Measurements from ENCODE around the gene DENND5B.

DENND5B gene

DNA sequence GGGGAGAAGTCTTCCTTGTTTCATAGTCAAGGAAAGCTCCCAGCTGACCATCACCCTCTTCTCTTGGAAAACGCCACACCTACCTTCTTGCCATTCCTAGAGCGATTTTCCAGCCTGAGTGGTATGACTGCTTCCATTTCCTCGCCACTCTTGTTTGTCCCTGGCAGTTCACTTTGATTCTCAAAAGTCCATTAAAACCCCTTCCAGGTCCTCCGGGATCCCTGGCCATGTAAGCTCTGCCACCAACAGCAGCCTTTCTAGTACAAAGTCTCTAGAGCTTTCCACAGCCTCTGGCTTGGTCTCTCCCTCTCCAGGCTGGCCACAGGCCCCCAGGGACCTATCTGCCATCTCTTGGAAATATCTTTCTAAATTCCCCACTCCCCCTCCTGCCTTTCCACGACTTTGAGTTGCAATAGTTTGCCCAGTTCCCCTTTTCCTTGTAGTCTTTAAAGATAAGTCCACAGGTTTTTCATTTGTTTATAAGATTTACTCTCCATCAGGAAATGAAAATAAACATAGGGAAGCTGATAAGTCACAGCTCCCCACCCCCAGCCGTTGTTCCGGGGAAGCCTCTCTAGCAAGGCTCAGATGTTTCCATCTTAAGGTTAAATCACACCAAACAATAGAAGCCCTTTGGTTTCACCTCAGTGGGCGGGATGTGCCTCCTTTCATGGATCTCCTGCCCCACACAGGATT, 222.1 kb downstream of the DENND5B start:
- peak; percentile 71 for DNase-seq

DNA sequence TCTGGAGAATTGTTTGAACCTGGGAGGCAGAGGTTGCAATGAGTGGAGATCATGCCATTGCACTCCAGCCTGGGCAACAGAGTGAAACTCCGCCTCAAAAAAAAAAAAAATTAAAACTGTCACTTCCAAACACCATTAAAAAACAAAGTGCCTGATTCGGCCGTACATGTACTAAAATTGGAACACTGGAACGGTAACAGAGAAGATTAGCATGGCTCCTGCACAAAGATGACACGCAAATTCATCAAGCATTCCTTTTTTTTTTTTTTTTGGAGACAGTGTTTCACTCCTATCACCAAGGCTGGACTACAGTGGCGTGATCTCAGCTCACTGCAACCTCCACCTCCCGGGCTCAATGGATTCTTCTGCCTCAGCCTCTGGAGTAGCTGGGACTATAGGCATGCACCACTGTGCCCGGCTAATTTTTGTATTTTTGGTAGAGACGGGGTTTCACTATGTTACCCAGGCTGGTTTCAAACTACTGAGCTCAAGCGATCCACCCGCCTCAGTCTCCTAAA, 224.8 kb downstream of the DENND5B start:
- no peak for DNase-seq

DNA sequence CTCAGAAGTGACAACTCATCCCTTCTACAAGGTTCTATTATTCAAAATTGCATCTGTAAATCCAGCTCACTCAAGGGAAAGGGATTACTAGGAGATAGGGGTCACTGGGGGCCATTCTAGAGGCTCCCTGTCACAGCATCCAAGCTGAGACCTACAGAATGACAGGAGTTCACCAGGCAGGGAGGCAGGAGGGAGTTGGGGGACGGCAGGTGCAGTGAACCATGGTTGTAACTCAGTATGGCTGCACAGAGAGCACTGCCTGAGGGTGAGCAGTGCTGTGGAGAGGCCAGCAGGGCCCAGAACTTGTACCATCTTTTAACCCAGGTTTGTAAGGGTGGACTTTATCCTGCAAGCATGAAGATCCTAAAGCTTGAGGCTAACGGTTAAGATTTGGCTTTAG, 227.1 kb downstream of the DENND5B start:
- no peak for DNase-seq

DNA sequence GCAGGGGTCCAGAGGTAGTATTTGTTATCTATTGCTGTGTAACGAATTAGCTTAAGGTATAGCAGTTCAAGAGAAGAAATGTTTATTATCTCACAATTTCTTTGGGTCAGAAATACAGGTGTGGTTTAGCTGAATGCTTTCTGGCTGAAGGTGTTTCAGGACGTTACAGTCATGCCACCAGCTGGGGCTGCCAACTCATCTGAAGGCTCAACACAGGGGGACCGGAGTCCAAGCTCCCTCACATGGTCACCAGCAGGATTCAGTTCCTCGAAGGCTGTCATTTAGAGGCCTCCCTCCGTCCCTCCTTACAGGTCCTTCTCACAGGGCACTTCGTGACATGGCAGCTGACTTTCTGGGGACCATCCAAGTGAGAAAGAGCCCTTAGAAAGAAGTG, 227.5 kb downstream of the DENND5B start:
- DNase-seq: no peak

DNA sequence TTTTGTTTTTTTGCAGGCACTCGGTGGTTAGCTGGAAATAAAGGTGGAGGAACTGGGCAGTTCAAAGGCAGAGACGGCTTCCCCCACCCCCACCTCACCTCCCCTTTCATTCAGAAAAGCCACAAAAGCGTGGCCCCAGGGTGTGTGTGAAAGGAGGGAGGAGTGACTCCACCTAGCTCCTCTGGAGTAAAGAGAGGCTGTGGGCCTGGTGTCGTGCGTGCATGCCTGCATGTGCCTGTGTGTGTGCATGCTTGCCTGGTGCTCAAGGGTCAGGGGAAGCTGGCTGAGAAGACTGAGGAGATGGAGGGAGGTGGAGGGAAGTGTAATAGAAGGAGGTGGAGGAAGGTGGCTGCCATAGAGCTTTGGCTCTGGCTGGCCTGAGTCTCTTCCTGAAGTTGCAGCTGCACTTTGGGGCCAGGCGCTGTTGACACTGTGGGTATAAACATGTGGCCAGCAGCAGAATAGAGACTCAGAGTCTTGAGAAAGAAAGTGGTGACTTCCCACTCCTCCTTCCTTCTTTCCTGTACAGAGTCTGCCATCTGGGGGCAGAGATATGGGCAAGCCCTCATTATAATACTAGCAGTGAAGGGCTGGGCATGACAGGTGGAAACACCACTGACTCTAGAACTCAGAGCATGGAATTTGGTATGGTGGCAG, 228.0 kb downstream of the DENND5B start:
- DNase-seq: peak; percentile 97

DNA sequence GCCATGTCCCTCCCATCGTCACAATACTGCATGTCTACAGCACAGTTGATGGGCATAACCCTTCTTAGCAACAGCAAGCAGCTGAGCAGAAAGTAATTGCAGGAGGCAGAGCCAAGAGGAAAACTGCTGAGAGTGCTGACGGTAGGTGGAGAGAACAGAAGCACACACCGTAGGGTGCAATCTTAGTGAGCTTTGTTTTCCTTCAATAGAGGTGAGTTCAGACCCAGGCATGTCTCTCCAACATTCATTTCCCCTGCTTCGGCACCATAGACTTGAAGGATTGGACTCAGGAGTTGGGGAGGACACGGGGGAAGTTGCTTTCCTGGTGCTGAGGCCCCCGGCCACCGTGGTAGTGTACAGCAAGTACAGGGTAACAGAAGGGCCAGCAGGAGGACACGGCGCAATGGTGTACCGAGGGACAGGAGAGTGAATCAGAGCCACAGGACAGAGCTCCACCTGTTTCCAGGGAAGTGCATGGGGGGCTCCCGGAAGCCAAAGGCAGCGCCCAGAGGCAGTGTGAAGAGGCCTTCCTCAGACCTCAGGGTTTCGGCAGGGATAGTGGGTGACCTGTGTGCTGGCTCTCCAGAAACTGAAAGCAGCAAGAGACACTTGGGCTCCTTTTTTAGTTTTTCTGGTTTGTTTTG, 228.7 kb downstream of the DENND5B start:
- peak; percentile 89 for DNase-seq

DNA sequence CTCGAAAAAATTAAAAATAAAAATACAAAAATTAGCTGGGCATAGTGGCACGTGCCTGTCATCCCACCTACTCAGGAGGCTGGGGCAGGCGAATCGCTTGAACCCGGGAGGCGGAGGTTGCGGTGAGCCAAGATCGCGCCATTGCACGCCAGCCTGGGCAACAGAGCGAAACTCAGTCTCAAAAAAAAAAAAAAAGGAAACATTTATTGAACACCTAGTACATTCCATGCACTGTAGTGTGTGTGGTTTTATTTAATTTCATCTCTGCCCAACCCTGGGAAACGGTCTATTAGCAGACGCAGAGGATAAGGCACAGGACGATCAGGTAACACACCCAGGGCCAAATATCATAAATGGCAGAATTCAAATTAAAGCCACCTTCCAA, 229.2 kb downstream of the DENND5B start:
- DNase-seq: no peak

DNA sequence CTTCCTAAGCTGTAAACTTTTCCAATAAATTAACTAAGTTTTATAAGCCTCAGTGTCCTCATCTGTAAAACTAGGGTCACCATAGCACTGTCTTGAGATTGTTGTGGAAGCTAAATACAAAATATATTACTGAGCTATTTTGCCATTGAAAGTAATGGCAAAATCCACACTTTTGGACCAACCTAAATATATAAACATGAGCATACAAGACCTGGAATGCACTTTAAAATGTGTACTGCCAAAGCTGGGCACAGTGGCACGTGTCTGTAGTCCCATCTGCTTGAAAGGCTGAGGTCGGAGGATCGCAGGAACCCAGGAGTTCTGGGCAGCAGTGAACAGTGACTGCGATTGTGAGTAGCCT, 235.2 kb downstream of the DENND5B start:
- DNase-seq: no peak

DNA sequence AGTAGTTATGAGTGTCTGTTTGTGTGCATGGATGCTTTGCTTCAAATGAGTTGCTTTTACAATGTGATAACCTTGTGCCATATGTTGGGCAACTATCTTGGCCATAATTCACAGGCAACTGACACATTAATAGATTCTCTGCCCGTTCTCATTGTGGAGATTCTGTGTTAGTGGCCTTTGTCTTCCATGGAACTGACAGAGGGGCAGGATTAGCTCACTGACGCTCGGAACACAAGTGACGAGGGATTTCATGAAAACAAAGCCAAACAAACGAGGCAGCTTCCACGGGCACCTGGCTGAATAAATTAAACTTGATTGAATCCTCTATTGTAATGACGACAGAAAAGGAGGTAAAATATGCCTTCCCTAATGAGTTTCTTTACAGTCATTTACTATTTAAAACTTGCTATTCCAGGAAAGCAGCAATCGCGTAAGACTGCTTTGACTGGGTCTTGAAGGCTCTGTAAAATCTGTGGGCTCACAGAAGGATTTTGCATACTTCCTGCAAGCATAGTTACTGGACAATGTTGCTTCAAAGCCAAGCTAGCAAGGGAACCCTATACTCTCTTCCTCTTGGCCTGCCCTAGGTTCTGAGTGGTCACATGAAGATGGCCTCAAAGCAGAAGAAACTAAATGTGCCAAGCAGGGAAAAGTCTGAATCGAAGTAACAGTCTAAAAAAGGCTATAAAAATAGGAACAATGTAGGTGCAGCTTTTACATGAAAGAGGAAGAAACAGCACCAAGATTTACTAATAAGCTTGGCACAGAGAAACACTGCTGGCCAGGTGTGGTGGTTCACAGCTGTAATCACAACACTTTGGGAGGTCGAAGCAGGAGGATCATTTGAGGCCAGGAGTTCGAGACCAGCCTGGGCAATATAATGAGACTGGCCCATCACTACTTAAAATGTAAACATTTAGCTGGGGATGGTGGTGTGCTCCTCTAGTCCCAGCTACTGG, 236.9 kb downstream of the DENND5B start:
- no peak for DNase-seq

DNA sequence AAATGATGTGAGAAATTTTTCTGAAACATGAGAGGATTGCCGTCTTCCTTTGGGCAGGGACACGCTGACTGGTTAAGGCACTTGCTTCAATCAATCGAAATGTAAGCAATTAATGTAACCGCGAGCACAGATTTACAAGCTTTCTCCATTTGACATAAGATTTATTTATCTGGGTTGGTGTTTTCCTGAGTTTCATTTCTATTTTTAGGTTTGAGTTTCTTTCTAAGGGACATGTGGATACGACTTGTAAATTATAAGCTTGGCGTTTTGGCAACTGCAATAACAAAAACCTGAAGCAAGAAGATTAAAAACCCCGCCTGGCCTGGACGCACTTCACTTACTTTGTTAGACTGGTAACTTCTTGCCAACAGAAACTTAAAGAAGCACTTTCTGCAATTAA, 244.7 kb downstream of the DENND5B start:
- DNase-seq: no peak

DNA sequence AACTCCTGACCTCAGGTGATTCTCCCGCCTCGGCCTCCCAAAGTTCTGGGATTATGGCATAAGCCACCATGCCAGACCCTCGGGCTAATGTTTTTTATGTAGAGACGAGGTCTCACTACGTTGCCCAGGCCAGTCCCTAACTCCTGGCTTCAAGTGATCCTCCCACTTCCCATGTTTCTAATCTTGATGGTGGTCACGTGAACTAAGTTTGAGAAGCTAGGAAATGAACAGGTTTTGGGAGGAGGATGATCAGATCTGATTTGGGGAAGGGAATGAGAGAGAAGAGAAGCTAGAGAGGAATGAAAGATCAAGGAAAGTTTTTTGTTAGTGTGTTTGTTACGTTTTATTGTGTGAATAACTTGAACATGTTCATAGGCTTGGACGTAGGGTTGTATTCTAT, 247.8 kb downstream of the DENND5B start:
- DNase-seq: no peak

DNA sequence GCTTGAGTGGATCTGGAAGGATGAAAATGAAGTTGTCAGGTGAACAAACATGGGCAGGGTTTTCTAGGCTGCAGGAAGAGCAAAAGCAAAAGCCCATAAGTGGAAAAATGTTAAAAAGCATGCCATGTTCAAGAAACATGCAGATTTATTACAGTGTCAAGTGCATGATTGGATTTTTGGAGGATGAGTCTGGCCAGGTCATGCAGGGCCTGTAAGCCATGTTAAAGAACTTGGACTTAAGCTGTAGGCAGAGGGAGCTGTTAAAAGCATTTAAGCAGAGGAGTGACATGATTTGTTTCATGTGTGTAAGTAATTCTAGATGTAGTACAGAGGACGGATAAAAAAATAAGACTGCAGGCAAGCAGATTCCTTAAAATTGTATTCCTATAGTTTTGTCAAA, 248.7 kb downstream of the DENND5B start:
- DNase-seq: no peak

DNA sequence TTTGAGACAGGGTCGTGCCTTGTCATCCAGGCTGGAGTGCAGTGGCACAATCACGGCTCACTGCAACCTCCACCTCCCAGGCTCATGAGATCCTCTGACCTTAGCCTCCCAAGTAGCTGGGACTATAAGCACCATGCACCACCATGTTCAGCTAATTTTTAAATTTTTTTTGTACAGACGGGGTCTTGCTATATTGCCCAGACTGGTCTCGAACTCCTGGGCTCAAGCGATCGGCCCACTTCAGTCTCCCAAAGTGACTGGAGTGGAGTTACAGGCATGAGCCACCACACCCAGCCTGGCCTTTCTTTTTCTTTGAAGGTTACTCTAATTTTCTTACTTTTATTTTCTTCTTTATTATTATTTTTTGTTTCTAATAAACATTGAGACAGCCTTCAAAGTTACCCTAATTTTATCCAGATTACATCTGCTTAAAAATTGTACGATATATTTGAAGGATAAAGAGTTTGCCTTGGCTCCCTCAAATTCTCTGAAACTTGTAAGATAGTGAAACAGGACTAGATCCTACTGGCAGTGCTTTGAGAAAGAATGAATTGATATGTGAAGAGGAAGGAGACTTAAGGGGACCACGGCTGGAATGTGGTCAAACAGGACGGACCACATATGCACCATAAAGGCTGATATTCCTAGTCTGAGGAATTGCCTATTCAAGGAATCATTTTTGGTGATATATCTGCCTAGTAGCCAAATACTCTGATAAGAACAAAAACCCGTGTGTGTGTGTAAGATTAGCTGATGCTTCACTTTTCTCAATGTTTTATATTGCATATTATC, 250.9 kb downstream of the DENND5B start:
- DNase-seq: peak; percentile 76

DNA sequence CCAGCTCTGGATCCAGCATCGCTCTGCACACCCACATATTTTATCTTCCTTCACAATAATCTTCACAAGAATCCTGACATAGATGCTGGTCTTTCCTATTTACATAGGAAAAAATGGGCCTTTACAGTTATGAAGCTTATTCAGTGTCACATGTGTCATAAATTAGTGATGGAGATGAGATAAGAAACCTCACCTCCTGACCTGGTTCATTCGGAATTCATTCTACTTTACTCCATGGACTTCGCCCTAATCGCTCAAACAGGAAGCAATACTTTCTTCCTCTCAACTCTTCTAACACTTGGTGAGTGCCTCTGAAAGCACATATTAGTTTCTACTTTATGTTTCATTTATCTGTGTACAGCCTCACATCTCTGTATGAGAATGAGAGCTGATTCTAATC, 253.0 kb downstream of the DENND5B start:
- no peak for DNase-seq

Data from islet precursor cell (in vitro differentiated cells).